Stomach smooth muscle (tissue), 2 donors: ENCODE measurements around the gene RFTN1.
A peak's percentile ranks its signal among the peaks of the same experiment; 100 is the strongest.

Experiments used
- H3K27ac ChIP-seq: one replicate; pipeline ENCODE4 v1.7.0; 2013; ENCODE audit warnings: mild to moderate bottlenecking, low read length, inconsistent platforms
- H3K27me3 ChIP-seq, 2 donors: one replicate each; pipeline ENCODE4 v1.7.0; 2013; ENCODE audit warnings: low read length in 2 of 2; ENCODE audit not compliant: insufficient read depth in 2 of 2, control insufficient read depth in 1 of 2
- H3K36me3 ChIP-seq, 2 donors: one replicate each; pipeline ENCODE4 v1.7.0; 2013; ENCODE audit warnings: low read length in 2 of 2; ENCODE audit not compliant: control insufficient read depth in 2 of 2, insufficient read depth in 2 of 2
- H3K4me1 ChIP-seq: one replicate; pipeline ENCODE4 v1.7.0; 2013; ENCODE audit warnings: low read length; ENCODE audit not compliant: control insufficient read depth, insufficient read depth
- H3K4me3 ChIP-seq, 2 donors: one replicate each; pipeline ENCODE4 v1.7.0; 2013; ENCODE audit warnings: low read length in 2 of 2
- H3K9ac ChIP-seq, 2 donors: one replicate each; pipeline ENCODE4 v1.7.0; 2013; ENCODE audit warnings: low read length in 2 of 2, mild to moderate bottlenecking in 1 of 2
- H3K9me3 ChIP-seq, 2 donors: one replicate each; pipeline ENCODE4 v1.7.0; 2013; ENCODE audit warnings: low read length in 2 of 2; ENCODE audit not compliant: control insufficient read depth in 2 of 2
- donor health status: healthy.
- donor health status: Pancreatic carcinoma.

RFTN1 gene

DNA sequence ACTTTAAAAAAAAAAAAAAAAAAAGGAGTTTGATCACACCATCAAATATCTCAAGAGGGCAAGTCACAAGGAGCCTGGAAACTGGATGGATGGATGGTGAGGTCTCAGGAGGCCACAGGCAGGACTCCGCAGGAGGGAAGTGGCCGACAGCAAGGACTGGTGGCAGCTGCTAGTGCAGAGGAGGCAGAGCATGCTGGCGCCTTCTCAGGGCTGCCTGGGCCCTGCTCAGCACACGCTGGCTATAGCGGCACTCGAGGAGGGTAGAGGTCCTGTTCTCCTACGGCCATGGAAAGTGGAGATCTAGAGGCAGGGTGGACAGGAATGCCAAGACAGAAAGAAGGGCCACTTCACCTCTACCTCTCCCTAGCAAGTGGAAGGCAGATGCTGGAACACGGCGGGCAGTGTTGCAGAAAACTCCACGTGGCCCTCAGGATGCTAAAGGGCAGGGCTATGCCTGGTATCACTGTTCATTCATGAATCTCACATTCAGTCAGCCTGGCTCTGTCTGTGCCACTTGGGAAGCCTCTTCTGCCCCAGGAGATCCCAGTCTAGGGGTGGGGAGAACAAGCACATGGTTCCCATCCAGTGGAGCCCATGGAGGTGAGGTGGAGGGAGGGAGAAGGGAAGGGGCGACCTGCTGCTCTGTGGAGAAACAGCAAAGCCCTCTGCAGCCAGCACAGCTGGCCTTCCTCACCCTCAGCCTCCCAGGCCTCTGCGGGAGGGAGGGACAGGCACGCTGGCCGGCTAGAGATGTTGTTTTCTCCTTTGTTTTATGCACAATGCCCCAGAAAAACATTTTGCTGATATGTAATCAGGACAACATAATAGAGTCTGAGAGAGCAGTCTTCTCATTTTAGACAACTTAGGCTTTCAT is 177.5 kb downstream of the RFTN1 start:
- Histone ChIP-seq H3K9ac (no peak overlapping the region), H3K27ac (no peak overlapping the region), H3K9me3 (no peaks in the 10 kb centered on the region), H3K36me3 (peaks cover 5 to 7% of the 10 kb centered on the region in 2 donors), H3K4me1 (peaks cover 5% of the 10 kb centered on the region), H3K27me3 (no peaks in the 10 kb centered on the region), H3K4me3 (no peak overlapping the region)

DNA sequence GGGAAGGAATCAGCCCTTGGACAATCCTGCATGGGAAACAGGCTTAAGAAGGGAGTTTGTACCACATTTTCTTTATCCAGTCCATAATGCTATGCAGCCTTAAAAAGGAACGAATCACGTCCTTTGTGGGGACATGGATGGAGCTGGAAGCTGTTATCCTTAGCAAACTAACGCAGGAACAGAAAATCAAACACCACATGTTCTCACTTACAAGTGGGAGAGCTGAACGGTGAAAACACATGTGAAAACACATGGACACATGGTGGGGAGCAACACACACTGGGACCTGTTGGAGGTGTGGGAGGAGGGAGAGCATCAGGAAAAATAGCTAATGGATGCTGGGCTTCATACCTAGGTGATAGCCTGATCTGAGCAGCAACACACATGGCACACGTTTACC is 178.2 kb downstream of the RFTN1 start:
- no peak overlapping the region for H3K27ac ChIP-seq
- peaks cover 5% of the 10 kb centered on the region for H3K4me1 ChIP-seq
- no peaks in the 10 kb centered on the region for H3K27me3 ChIP-seq
- H3K9ac ChIP-seq, result no peak overlapping the region
- no peaks in the 10 kb centered on the region for H3K9me3 ChIP-seq
- H3K36me3 ChIP-seq, result peaks cover 5 to 7% of the 10 kb centered on the region in 2 donors
- H3K4me3 ChIP-seq, result no peak overlapping the region

GRCh38 chr3:16334909-16335308 is 178.6 kb downstream of the RFTN1 start:
- Histone ChIP-seq H3K4me3 (no peak overlapping the region), H3K4me1 (peaks cover 5% of the 10 kb centered on the region), H3K27ac (no peak overlapping the region), H3K36me3 (peaks cover 5 to 7% of the 10 kb centered on the region in 2 donors), H3K9me3 (no peaks in the 10 kb centered on the region), H3K9ac (no peak overlapping the region), H3K27me3 (no peaks in the 10 kb centered on the region)

DNA sequence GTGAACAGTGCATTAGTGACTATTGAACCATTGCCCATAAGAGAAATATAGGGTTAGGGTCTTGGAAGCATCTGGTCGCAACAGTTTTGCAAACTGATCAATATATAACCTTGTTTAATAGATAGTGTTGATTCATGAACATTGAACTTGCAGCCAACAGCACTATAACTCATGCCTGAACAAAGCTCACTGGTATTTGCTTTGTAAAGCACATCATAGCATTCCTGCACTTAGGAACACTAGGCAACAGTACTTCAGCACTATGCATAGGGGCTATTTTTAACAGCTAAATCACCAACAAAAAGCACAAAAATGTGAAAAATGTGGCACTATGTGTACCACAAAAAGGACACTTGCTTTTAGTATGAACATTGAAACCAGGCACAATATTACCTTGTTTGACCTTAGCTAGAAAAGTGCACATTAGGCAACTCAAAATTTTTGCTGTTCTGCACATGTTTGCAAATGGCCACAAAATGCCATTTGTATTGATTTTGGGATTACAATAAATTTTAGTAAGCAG is 180.5 kb downstream of the RFTN1 start:
- no peaks in the 10 kb centered on the region for H3K9me3 ChIP-seq
- no peak overlapping the region for H3K27ac ChIP-seq
- peaks cover 3% of the 10 kb centered on the region for H3K4me1 ChIP-seq
- peaks cover 5 to 7% of the 10 kb centered on the region in 2 donors for H3K36me3 ChIP-seq
- no peak overlapping the region for H3K4me3 ChIP-seq
- no peak overlapping the region for H3K9ac ChIP-seq
- no peaks in the 10 kb centered on the region for H3K27me3 ChIP-seq

DNA sequence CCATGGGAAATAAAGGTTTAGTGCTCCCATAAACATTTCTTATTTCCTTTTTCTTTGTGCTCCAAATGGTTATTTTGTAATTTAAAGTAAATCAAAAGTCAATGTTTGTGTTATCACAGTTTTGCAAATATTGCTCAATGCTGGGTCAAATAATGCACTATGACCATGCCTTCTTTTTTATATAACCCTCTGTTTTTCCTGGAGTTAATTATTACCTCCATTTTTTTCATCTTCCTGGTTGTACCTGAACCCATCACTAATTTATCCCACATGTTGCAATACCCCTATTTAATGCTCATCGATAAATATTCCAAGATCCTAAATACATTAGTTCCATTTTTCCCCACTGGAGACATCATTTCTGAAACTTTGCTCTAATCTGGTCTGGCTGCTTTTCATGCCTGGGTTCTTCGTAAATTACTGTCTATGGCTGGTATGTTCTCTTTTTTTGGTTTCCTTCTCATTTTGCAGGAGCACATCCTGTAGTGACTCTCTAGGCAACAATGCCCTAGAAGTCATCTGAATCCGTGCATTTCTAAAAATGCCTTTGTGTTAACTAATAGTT is 182.1 kb downstream of the RFTN1 start:
- Histone ChIP-seq H3K4me1 (peaks cover 3% of the 10 kb centered on the region), H3K9me3 (no peaks in the 10 kb centered on the region), H3K27ac (no peak overlapping the region), H3K36me3 (peaks cover 5 to 11% of the 10 kb centered on the region in 2 donors), H3K27me3 (no peaks in the 10 kb centered on the region), H3K4me3 (no peak overlapping the region), H3K9ac (no peak overlapping the region)

- Histone ChIP-seq H3K4me1 (no peaks in the 10 kb centered on the region), H3K9me3 (no peaks in the 10 kb centered on the region), H3K9ac (no peak overlapping the region), H3K4me3 (no peak overlapping the region), H3K36me3 (peaks cover 8 to 14% of the 10 kb centered on the region in 2 donors), H3K27me3 (no peaks in the 10 kb centered on the region), H3K27ac (no peak overlapping the region)
These were observed 183.1 kb downstream of the RFTN1 start for GRCh38 chr3:16330351-16330750.

- H3K27me3 ChIP-seq, result no peaks in the 10 kb centered on the region
- H3K27ac ChIP-seq, result no peak overlapping the region
- H3K36me3 ChIP-seq, result peaks cover 6 to 12% of the 10 kb centered on the region in 2 donors
These were observed 183.7 kb downstream of the RFTN1 start for GRCh38 chr3:16329826-16330129.

GRCh38 chr3:16329036-16329825 is 184.3 kb downstream of the RFTN1 start:
- Histone ChIP-seq H3K4me1 (no peaks in the 10 kb centered on the region), H3K9me3 (no peaks in the 10 kb centered on the region), H3K4me3 (no peak overlapping the region), H3K9ac (no peak overlapping the region), H3K27ac (no peak overlapping the region), H3K27me3 (no peaks in the 10 kb centered on the region), H3K36me3 (peaks cover 3 to 8% of the 10 kb centered on the region in 2 donors)

More at GRCh38 chr3:16329826-16330129, 183.7 kb downstream of the RFTN1 start:
- Histone ChIP-seq H3K9ac (no peak overlapping the region), H3K9me3 (no peaks in the 10 kb centered on the region), H3K4me3 (no peak overlapping the region), H3K4me1 (no peaks in the 10 kb centered on the region)

DNA sequence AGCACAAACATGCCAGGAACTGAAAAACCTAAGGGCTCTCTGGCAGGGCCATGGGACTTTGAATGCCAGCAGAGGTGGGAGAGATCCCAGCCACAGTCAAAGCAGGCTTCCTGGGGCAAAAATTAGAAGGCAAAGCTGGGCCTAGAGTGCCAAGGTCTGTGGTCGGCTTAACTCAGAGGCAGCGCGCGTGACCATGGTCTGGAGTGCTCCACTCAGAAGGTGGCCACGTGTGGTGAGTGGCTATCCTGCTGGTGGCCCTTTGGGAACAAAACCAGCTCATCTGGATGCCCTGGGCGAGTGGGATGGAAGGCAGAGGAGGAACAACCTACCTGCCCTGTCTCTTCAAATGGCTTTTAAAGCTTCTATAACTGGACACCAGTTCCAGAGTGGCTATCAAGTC is 185.4 kb downstream of the RFTN1 start:
- Histone ChIP-seq H3K4me3 (no peak overlapping the region), H3K27ac (no peak overlapping the region), H3K36me3 (peaks cover 3 to 8% of the 10 kb centered on the region in 2 donors), H3K9me3 (no peaks in the 10 kb centered on the region), H3K4me1 (no peaks in the 10 kb centered on the region), H3K9ac (peak overlapping the region in 1 of 2 donors; percentile 5), H3K27me3 (no peaks in the 10 kb centered on the region)

DNA sequence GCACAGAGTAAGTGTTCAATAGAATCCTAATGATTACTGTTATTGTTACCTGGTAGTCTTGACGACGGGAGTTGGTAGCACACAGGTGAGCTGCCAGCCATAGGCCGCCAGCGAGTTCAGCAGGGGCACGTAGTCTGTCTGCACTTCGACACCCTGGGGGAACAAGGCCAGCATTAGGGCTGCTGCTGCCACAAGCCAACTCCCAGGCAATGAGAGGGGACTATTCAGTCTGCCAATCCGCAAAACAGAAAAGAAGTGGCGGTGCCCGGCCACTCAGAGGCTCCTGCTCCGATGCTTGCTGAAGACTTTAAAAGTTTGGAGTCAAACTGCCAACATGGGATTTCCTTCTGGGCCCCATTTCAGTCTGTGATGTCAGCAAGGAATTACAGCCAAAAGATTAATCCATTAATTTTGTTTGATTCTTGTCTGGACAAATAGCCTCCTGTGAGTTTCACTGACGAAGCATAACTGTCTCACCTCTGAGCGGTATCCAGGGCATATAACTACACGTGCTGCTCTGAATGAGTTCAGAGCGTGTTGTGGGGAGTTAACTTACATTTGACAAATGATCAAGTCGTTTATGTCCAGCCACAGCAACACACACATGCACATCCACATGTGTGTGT is 186.7 kb downstream of the RFTN1 start:
- H3K27me3 ChIP-seq, result no peaks in the 10 kb centered on the region
- peaks cover 5 to 17% of the 10 kb centered on the region in 2 donors for H3K36me3 ChIP-seq
- no peak overlapping the region for H3K9ac ChIP-seq
- H3K4me1 ChIP-seq, result no peaks in the 10 kb centered on the region
- no peak overlapping the region for H3K4me3 ChIP-seq
- H3K27ac ChIP-seq, result no peak overlapping the region
- H3K9me3 ChIP-seq, result no peaks in the 10 kb centered on the region
